B cell (primary cell): ENCODE data around the gene EPHA2.

Source experiments
- EZH2 ChIP-seq: IDR thresholded peaks from 2 replicates; pipeline ENCODE4 v1.6.1; 2012; ENCODE audit warnings: borderline replicate concordance, low read depth, mild to moderate bottlenecking, moderate library complexity, low read length; ENCODE audit not compliant: insufficient read depth, poor library complexity, severe bottlenecking
- TF ChIP-seq, protein P1 (sequence below): fragments of 200-600 bp; IDR thresholded peaks from one replicate; pipeline ENCODE4 v1.8.0; 2022; ENCODE audit warnings: antibody characterized with exemption, mild to moderate bottlenecking

DNA sequence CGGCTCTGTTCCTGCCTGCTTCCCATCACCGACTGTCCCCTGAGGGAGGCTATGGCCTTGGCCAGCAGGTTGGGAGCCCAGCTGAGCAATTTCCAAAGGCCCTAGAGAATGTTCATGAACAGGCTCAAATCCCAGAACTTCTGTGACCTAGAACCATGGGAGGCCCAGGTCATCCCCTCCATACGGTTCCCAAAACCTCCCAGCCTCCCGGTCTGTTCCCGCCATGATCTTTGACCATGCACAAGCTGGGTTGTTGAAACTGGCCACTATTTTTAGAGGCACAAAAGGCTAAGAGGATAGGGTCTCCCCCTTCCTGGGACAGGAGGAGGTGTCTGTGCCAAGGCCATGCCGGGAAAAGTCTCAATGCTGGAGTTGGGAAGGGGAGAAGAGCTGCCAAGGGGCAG, 27.5 kb downstream of the EPHA2 start:
- TF ChIP-seq, protein P1, sequence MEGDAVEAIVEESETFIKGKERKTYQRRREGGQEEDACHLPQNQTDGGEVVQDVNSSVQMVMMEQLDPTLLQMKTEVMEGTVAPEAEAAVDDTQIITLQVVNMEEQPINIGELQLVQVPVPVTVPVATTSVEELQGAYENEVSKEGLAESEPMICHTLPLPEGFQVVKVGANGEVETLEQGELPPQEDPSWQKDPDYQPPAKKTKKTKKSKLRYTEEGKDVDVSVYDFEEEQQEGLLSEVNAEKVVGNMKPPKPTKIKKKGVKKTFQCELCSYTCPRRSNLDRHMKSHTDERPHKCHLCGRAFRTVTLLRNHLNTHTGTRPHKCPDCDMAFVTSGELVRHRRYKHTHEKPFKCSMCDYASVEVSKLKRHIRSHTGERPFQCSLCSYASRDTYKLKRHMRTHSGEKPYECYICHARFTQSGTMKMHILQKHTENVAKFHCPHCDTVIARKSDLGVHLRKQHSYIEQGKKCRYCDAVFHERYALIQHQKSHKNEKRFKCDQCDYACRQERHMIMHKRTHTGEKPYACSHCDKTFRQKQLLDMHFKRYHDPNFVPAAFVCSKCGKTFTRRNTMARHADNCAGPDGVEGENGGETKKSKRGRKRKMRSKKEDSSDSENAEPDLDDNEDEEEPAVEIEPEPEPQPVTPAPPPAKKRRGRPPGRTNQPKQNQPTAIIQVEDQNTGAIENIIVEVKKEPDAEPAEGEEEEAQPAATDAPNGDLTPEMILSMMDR: no peak
- TF ChIP-seq EZH2: no peak
